ENCODE data around the gene ZNF335. TPM values are rescaled to one million over a fixed set of nuclear protein-coding genes. Genes with fewer than 3 reads are reported as not detected.

ZNF335 gene
- total and polyA plus RNA-seq, 2 donors (not counting 3 experiments of a cell fraction or from before 2014, with no cell fraction given): 17.3 to 22.8 TPM

GRCh38 chr20:45945678-45946148, 26.3 kb downstream of the ZNF335 start:
- ChIA-PET POLR2A (no interaction called here), CTCF (interaction anchor here (1.2 kb wide), 1 partner anchor 9 kb away, joined by 3 read pairs; no protein-coding TSS in a partner anchor)
- TF ChIP-seq MAX (IDR thresholded peaks at IDR 0.05; ENCODE audit: insufficient read depth, insufficient read length) (no peak), GATA2 (IDR thresholded peaks at IDR 0.05; ENCODE audit: insufficient read depth, insufficient read length, low read depth, low read length) (no peak), JUN (IDR thresholded peaks at IDR 0.05; ENCODE audit: borderline replicate concordance, insufficient read depth, insufficient read length, low read depth) (no peak), EZH2 (IDR thresholded peaks at IDR 0.05; ENCODE audit: borderline replicate concordance, low read depth, low read length, severe bottlenecking) (no peak), POLR2A (IDR thresholded peaks at IDR 0.05; ENCODE audit: low read depth, low read length) (no peak)
- Histone ChIP-seq H3K9ac (replicated peaks; ENCODE audit: extremely low read depth, insufficient read depth, low read length) (no peak overlapping the region), H3K27me3 (ENCODE audit: control insufficient read depth in 2 of 2, insufficient read depth in 2 of 2, low read length in 2 of 2) (no peaks in the 10 kb centered on the region), H3K9me1 (replicated peaks; ENCODE audit: control insufficient read depth, extremely low read depth, insufficient read depth, low read length) (no peaks in the 10 kb centered on the region), H3K79me2 (ENCODE audit: control insufficient read depth, insufficient read depth, low read length) (no peaks in the 10 kb centered on the region), H3K36me3 (ENCODE audit: control insufficient read depth in 2 of 2, extremely low read depth in 1 of 2, insufficient read depth in 2 of 2, low read length in 2 of 2) (peaks cover 10 to 75% of the 10 kb centered on the region in 2 experiments), H3K27ac (ENCODE audit: insufficient read depth, low read depth, low read length) (no peak overlapping the region), H3K9me3 (replicated peaks; ENCODE audit: control insufficient read depth, insufficient read depth, low read length) (no peaks in the 10 kb centered on the region), H3K4me3 (replicated peaks in 1 of 3; ENCODE audit: insufficient read depth in 1 of 3, low read depth in 1 of 3, low read length in 3 of 3) (no peak overlapping the region), H3K4me1 (ENCODE audit: control insufficient read depth, extremely low read depth, insufficient read depth, low read length) (no peaks in the 10 kb centered on the region), H4K20me1 (replicated peaks; ENCODE audit: control insufficient read depth, extremely low read depth, insufficient read depth, low read length) (no peaks in the 10 kb centered on the region), H2AFZ (ENCODE audit: low read depth, low read length) (no peak overlapping the region), H3K4me2 (ENCODE audit: insufficient read depth, low read length) (no peak overlapping the region)
- dilution Hi-C loops (cut with MboI; ENCODE audit: extremely low pct_ligation_motif_present, low sequenced_read_pairs): no loop called here
- intact Hi-C loops (cut with micrococcal nuclease): no loop called here
- DNase-seq (ENCODE audit: low read depth, low spot score) (no peak), FAIRE-seq (no peak)
- no TSS peak for BruUV-seq (replicated peaks)

DNA sequence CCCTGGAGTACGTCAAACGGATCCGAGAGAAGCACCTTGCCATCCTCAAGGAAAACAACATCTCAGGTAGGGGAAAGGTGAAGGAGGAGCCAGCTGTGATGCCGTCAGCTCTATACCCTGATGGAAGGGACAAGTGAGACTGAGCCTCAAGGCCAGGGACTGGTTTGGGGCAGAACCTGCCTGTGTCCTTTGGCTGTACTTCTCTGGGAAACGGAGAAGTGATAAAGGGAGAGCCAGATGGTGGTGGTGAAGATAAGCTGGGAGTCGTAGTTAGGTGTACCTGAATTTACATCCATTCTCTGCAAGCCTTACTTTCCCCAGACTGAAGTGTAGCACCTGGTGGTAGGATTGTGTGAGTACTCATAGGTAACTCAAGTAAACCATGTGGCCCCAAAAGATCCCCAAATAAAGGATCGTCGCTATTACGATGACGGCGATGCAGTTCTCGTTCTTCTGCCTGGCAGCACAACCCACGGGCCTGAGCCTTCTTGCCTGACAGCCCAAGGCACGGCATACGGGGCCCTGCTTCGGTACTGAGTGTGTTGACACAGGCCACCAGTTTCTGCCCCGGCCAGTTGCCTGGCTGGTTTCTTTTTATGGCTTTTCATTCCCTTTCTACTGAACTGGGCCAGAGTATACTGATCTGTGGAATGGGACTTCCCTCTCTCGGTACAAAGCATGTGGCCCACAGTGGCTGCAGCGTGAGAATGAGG, 26.9 kb downstream of the ZNF335 start:
- no TSS peak for BruUV-seq (replicated peaks)
- no peaks in the 10 kb centered on the region for H3K4me1 ChIP-seq (ENCODE audit: control insufficient read depth, extremely low read depth, insufficient read depth, low read length)
- no peak overlapping the region for H2AFZ ChIP-seq (ENCODE audit: low read depth, low read length)
- H3K9me3 ChIP-seq (replicated peaks; ENCODE audit: control insufficient read depth, insufficient read depth, low read length): no peaks in the 10 kb centered on the region
- CTCF ChIA-PET: interaction anchor here (1.1 to 2.2 kb wide), 2 partner anchors 22 to 25 kb away, joined by 3 to 14 read pairs; no protein-coding TSS in a partner anchor
- TF ChIP-seq, protein P1, sequence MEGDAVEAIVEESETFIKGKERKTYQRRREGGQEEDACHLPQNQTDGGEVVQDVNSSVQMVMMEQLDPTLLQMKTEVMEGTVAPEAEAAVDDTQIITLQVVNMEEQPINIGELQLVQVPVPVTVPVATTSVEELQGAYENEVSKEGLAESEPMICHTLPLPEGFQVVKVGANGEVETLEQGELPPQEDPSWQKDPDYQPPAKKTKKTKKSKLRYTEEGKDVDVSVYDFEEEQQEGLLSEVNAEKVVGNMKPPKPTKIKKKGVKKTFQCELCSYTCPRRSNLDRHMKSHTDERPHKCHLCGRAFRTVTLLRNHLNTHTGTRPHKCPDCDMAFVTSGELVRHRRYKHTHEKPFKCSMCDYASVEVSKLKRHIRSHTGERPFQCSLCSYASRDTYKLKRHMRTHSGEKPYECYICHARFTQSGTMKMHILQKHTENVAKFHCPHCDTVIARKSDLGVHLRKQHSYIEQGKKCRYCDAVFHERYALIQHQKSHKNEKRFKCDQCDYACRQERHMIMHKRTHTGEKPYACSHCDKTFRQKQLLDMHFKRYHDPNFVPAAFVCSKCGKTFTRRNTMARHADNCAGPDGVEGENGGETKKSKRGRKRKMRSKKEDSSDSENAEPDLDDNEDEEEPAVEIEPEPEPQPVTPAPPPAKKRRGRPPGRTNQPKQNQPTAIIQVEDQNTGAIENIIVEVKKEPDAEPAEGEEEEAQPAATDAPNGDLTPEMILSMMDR (IDR thresholded peaks at IDR 0.05; ENCODE audit: extremely low read depth in 1 of 2, insufficient read depth in 1 of 2, low read depth in 1 of 2, low read length in 2 of 2): no peak
- TF ChIP-seq JUN (IDR thresholded peaks at IDR 0.05; ENCODE audit: borderline replicate concordance, insufficient read depth, insufficient read length, low read depth) (no peak), POLR2A (IDR thresholded peaks at IDR 0.05; ENCODE audit: low read depth, low read length) (no peak), FOS (IDR thresholded peaks at IDR 0.05; ENCODE audit: borderline replicate concordance, insufficient read depth, low read length) (no peak), EZH2 (IDR thresholded peaks at IDR 0.05; ENCODE audit: borderline replicate concordance, low read depth, low read length, severe bottlenecking) (no peak), GATA2 (IDR thresholded peaks at IDR 0.05; ENCODE audit: insufficient read depth, insufficient read length, low read depth, low read length) (no peak), MYC (IDR thresholded peaks at IDR 0.05; ENCODE audit: low read depth, low read length) (no peak), POLR2AphosphoS5 (IDR thresholded peaks at IDR 0.05; ENCODE audit: insufficient read depth, low read depth, low read length) (no peak), MAX (IDR thresholded peaks at IDR 0.05; ENCODE audit: insufficient read depth, insufficient read length) (no peak)
- H3K27ac ChIP-seq (ENCODE audit: insufficient read depth, low read depth, low read length): no peak overlapping the region
- H3K27me3 ChIP-seq (ENCODE audit: control insufficient read depth in 2 of 2, insufficient read depth in 2 of 2, low read length in 2 of 2): no peaks in the 10 kb centered on the region
- H3K9ac ChIP-seq (replicated peaks; ENCODE audit: extremely low read depth, insufficient read depth, low read length): no peak overlapping the region
- peaks cover 11 to 76% of the 10 kb centered on the region in 2 experiments for H3K36me3 ChIP-seq (ENCODE audit: control insufficient read depth in 2 of 2, extremely low read depth in 1 of 2, insufficient read depth in 2 of 2, low read length in 2 of 2)
- H3K79me2 ChIP-seq (ENCODE audit: control insufficient read depth, insufficient read depth, low read length): no peaks in the 10 kb centered on the region
- dilution Hi-C loops (cut with MboI; ENCODE audit: extremely low pct_ligation_motif_present, low sequenced_read_pairs): no loop called here
- no peak for DNase-seq (ENCODE audit: low read depth, low spot score)
- intact Hi-C loops (cut with micrococcal nuclease): no loop called here
- POLR2A ChIA-PET: no interaction called here
- H3K4me3 ChIP-seq (replicated peaks in 1 of 3; ENCODE audit: insufficient read depth in 1 of 3, low read depth in 1 of 3, low read length in 3 of 3): no peak overlapping the region
- no peaks in the 10 kb centered on the region for H3K9me1 ChIP-seq (replicated peaks; ENCODE audit: control insufficient read depth, extremely low read depth, insufficient read depth, low read length)
- H4K20me1 ChIP-seq (replicated peaks; ENCODE audit: control insufficient read depth, extremely low read depth, insufficient read depth, low read length): no peaks in the 10 kb centered on the region
- H3K4me2 ChIP-seq (ENCODE audit: insufficient read depth, low read length): no peak overlapping the region
- no peak for FAIRE-seq
